ENCODE data around the gene GASK1A.

GRCh38 chr3:43073116-43073835 is 94.2 kb downstream of the GASK1A start:
- TF ChIP-seq POLR2A (IDR thresholded peaks at IDR 0.05; ENCODE audit: low read length) (no peak), GATA1 (IDR thresholded peaks at IDR 0.05; ENCODE audit: low read depth, low read length) (no peak)
